ENCODE measurements around the gene SPPL3.

DNA sequence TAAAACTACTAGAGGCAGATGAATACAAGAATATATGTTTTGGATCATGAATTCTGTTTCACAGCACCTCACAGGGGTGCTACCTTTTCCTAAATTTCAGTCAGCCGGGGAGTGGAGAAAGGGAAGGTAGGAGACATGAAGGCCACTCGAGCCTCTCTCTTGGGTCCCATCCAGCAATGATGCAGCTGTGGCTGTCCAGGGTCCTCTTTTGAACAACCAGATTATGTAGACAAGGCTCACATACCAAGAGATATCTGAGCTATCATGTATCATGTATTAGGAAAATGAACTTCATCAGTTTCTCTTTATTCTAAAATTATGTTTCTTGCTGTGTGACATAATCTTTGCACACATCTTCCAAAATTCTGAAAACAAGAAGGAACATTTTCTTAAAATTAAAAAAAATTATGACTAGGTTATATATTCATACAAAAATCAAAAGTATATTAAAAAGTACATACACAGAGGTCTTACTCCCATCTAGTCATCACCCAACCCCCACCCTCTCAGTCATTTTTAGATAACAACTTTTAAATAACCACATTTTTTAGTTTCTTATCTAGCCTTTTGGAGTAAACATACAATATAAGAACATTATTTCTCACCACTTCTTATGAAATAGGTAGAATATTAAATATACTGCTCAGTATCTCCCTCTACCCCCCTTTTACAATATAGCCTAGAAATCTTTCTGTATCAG is 89.8 kb downstream of the SPPL3 start:
- TF ChIP-seq, protein P1, sequence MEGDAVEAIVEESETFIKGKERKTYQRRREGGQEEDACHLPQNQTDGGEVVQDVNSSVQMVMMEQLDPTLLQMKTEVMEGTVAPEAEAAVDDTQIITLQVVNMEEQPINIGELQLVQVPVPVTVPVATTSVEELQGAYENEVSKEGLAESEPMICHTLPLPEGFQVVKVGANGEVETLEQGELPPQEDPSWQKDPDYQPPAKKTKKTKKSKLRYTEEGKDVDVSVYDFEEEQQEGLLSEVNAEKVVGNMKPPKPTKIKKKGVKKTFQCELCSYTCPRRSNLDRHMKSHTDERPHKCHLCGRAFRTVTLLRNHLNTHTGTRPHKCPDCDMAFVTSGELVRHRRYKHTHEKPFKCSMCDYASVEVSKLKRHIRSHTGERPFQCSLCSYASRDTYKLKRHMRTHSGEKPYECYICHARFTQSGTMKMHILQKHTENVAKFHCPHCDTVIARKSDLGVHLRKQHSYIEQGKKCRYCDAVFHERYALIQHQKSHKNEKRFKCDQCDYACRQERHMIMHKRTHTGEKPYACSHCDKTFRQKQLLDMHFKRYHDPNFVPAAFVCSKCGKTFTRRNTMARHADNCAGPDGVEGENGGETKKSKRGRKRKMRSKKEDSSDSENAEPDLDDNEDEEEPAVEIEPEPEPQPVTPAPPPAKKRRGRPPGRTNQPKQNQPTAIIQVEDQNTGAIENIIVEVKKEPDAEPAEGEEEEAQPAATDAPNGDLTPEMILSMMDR (IDR thresholded peaks at IDR 0.05) = no peak
- TF ChIP-seq ZFX (IDR thresholded peaks at IDR 0.05; ENCODE audit: borderline replicate concordance) = no peak

Data from 22Rv1 (cell line).